Right ventricle myocardium superior (tissue), 1 donor: ENCODE measurements around the gene TXNDC8. TPM values are rescaled to one million over a fixed set of nuclear protein-coding genes. Genes with fewer than 3 reads are reported as not detected.
"Not testable (repeated sequence)": the region's sequence is repeated elsewhere in the genome, so short reads cannot be mapped to it uniquely, and the experiment has no call there.

ENCODE experiments used
- ATAC-seq: fragments of 200-7000 bp; cut with Tn5 transposase; one replicate; pipeline ENCODE4 v1.9.1; 2020; ENCODE audit warnings: mild to moderate bottlenecking; ENCODE audit not compliant: poor library complexity
- DNase-seq: peaks from one replicate; pipeline ENCODE4 v3.0.0-alpha.2; 2020
- intact Hi-C: fragments of 100-400 bp; cut with DNase I; formaldehyde crosslinking; loops from one replicate; pipeline ENCODE4 v1.11.2; 2022
- total RNA-seq: library from RNA; stranded (reverse); fragmentation: NEBNext Ultra II Directional; extraction: Animal tissue kit (Norgen Biotek cat#: 25700); gene quantifications from one replicate; pipeline ENCODE4 v1.2.1, GENCODE V29; 2021
- donor health status: DM: no; HTN: yes; CAD: no; lungs with severe emphysema.

TXNDC8 gene
- total RNA-seq, 1 donor from 2014 or later: not detected

DNA sequence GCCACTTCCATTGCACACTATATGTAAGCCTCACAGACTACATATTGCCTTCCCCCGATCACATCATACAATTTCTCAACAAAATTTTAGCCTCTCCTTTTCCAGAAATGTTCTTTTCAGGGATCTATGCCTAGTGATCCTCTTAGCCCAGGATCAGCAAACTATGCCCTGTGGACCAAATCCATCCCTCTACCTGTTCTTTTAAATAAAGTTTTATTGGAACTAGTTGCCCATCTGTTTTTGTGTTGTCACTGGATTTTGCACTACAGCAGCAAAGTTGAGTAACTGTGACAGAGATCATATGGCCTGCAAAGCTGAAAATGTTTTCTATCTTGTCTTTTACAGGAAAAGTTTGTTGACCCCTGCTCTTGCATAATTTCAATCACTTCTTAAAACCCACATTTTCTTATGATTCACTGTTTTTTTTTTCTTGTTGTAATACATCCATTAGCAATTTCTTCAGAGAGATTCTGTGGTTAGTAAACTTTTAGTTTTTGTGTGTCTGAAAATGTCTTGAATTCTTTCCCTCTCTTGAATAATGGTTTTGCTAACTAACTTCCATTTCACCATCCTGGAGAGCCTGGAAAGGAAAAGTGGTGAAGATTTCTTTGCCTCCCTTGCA lies 7.1 kb downstream of the TXNDC8 start:
- no peak for DNase-seq
- no peak for ATAC-seq
- intact Hi-C loops: no loop called here

DNA sequence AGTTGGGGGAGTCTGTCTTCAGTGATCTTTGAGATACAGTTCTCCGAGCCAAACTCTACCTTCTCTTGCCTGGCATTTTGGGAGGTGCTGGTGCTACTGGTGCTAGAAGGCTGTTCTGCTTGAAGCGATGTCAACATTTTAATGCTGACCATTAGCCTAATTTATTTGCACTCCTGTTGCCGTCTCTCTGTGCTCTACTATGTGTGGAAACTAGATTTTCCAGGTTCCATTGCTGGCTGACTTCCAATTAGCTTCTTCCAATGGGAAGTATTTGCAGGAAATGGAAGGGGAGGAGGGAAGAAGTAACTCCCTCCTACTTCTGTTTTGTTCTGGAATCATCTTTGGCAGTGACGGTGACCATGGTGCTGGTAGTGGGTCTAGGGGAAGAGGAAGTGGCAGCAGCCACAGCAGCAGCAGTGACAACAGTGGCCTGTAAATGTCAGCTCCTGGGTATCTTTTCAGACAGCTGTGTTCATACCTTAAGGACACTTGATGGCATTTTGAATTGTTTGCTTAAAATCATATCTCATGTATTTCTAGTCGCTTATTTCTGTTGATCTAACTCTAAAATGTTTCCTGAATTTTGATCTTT lies 7.9 kb downstream of the TXNDC8 start:
- ATAC-seq (no peak), DNase-seq (no peak)
- intact Hi-C loops: no loop called here

DNA sequence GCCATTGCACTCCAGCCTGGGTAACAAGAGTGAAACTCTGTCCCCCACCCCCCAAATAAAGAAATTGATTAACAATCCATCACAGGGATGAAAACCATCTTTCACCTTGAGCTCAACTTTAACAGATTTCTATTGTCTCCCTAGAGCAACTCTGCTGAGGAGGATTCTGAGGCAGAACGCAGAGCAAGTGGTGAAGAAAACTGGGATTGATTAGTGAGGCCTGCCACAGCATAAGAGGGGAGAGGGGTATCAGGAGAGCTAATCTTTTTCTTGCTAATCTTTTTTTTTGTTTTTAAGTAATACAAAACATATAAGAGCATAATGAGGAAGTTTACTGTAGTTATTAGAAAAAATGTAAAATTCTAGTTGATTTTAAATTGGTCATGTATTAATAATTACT lies 8.9 kb downstream of the TXNDC8 start:
- no peak for DNase-seq
- no peak for ATAC-seq
- intact Hi-C loops: no loop called here

DNA sequence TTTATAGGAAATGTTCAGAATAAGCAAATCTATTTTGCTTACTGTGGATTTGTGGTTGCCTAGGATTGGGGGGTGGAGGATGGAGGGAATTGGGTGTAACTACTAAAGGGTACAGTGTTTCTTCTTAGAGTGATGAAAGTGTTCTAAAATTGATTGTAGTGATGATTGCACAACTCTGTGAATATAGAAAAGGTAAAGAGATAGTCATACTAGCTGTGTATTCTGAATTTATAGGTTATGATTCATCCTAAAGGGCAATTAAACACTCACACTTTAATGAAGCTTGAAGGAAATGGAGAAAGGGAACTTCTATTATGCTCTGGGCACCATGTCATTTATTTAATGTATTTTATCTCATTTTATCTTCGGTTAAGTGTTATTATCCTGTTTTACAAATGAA lies 9.9 kb downstream of the TXNDC8 start:
- ATAC-seq: no peak
- no peak for DNase-seq
- intact Hi-C loops: no loop called here

DNA sequence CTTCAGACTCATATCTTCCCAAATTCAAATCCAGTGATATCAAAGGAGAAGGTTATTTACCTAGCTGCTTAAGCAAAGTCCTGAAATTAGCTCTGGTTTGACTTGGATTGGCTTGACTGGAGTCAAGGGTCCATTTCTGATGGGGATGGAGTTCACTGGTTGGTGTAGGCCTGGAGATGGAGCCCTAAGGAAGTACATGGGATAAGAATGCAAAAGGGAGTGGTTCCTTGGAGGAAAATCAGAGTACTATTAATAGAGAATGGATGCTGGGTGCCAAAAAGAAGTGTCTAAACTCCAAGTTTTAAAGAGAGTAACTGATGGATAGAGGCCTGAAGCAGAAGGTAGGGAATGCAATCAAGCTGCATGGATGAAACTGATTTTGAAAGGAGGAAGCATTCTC lies 13.8 kb downstream of the TXNDC8 start:
- ATAC-seq: no peak
- DNase-seq: no peak
- intact Hi-C loops: no loop called here

DNA sequence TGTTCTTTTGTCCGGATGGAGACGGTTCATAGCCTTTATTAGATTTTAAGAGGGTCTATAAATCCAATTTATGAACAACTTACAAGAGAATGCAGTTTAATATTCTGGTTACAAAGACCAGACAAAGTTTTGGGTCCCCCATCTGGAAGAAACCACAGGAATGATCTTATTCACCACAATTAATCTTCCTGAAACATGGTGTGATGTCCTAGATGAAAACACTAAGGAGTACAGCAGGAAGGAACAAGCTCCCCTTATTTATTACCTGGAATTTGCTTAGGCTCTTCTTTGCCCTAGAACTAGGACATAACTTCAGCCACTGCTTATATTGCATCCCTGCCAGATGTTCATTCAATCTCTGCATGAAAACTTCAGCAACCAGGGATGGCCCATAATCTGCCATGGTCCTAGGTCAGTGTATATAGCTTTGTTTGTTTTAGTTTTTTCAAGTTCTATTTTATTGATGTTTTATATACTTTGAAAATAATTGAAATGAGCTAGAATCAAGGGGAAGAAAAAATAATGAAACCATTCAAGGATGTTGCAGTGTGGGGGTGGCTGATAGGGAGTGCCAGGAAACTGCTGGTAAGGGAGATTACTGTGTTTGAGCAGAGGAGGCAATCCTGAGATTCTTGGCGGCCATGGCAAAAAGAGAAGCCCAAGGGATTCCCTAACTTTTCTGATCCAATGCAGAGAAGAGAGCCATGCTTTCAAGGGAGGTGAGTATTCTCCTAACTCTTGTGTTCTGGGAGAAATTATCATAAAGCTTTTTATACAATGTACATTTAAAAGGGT lies 16.8 kb downstream of the TXNDC8 start:
- intact Hi-C loops: no loop called here
- DNase-seq (no peak), ATAC-seq (no peak)

DNA sequence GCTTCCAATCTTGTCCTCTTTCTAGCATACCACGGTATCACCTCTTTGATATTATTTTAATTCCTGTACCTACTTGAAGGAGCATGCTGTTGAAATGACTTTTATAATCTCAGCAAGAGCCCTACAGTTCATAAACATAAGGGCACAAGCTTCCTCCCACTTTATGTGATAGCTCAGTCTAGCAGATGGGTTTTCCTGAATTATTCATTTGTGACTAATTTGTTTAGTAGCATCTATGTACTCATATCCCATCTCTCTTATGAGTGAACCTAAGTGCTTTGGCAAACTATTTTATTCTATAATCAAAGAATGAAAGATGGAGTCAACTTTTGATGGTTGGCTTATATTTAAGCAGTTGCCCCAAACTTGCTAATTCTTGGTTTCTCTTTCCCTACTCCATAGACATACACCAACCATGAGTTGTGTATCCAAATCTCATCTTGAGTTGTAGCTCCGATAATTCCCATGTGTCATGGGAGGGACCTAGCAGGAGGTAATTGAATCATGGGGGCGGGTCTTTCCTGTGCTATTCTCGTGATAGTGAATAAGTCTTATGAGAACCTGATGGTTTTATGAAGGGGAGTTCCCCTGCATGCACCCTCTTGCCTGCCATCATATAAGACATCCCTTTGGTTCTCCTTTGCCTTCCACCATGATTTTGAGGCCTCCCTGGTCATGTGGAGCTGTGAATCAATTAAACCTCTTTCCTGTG lies 17.7 kb downstream of the TXNDC8 start:
- DNase-seq: no peak
- no peak for ATAC-seq
- intact Hi-C loops: no loop called here

DNA sequence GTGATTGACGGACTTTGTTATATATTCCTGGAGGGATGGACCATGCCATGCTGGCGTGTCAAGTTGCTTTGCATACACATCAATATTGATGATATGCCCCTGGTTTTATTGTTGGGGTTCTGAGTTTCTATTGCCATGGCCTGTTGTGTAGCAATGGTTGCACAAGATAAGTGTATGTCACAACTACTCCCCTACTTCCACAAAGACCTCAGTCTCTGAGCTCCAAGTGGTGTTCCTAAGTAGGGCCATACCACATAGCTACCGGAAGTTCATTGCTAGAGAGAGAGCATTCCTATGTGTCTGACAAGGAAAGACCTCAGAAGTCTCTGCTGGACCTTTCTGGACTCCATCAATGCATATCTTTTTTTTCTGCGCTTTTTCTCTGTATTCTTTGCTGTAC lies 19.8 kb downstream of the TXNDC8 start:
- intact Hi-C loops: no loop called here
- ATAC-seq: no peak
- no peak for DNase-seq

DNA sequence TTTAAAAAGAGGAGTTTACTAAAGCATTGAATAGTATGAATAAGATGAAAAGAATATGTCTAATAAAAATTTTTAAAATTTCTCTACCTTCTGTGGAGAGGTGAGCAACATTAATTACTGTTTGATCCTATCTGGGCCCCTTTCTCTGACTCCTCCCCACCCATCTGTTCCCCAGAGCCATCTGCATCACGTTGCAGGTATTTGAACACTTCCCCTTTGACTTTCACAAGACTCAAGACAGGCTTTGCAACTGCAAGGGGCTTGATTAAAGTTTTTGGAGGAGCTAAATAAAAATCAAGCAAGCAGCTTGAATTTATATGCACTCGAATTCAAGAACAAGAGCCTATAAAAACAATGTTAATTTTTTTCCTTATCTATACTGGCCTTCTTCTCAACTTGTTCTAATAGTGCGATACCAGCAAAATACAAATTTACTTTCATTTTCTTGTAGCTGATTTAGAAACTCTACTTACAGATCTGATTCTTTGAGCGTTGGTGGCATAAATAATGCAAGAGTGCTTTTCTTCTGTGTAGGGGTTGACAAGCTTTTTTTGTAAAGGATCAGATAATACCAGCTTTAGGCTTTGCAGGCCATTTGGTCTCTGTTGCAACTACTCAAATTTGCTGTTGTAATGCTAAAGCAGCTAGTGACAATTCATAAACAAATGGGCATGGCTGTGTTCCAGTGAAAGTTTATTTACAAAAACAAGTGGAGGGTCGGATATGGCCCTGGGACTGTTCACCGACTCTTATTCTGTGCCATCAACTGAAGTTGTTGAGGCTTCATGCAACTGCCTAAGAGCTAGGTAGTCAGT lies 21.2 kb downstream of the TXNDC8 start:
- intact Hi-C loops: no loop called here
- ATAC-seq (no peak), DNase-seq (no peak)

DNA sequence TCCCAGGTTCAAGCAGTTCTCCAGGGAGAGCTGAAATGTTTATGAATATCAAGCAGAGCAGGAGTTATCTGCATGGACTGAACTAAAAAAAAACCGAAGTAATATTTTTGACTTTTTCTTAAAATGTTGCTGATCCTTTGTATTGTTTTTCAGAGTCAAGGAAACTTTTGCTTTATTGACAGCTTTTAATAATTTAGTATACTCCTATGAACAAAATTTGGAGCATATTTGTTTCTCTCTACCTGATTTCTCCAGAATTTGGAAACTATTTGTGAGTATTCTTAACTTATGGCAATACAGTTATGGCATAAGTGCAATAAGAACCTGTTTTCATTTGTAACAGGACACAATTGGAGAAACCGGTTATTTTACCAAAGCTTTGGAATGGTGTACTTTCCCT lies 25.7 kb downstream of the TXNDC8 start:
- ATAC-seq, intact Hi-C loops, DNase-seq: not testable (repeated sequence)

DNA sequence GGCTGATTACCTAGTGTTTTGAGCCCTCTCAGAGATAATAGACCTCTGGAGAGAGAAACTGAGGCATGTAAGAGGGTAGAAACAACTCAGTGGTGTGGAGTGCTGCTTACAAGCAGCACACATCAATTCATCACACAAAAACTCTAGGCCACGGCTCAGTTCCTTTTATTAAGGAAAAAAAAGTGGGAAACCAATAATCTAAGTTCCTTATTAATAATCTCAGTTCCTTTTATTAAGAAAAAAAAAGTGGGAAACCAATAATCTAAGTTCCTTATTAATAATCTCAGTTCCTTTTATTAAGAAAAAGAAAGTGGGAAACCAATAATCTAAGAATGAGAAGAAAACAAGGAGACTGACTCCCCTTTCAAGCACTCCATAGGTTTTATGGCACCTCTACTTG lies 28.0 kb downstream of the TXNDC8 start:
- ATAC-seq: no peak
- intact Hi-C loops: no loop called here
- no peak for DNase-seq

DNA sequence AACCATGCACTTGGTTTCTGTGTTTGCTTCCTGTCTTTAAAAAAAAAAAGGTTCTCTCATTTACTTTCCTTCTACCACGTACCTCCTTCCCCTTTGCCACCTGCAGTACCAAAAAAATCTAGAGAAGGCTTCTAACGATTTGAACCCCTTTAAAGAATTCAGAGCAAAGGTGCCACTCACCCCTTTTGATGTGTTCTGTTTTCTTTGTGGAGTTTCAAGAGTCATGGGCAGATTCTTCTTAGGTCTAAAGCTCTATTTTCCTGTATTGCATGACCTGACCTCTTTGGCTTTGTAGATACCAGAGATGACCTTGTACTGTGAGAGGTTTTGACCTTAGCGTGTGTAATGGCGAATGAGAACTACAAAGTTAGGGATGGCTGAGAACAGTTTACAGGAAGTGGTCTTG lies 29.0 kb downstream of the TXNDC8 start:
- intact Hi-C loops: no loop called here
- ATAC-seq (no peak), DNase-seq (no peak)

DNA sequence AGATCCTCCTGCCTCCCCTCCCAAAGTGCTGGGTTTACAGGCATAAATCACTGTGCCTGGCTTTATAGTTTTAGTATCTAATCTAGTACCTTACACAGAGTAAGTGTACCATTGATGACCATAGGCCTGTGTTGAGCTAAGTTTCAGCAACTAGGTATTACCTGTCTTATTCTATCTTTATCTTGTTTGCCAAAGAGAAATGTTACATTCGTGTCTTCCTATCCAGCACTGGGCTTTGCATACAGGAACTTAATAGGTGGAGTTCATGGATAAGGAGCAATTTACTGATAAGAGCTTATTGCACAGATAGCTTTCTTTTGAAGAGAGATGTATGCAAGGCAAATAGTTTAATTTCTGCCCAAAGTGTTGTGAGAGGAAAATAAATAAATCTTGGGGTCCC lies 30.5 kb downstream of the TXNDC8 start:
- DNase-seq: no peak

DNA sequence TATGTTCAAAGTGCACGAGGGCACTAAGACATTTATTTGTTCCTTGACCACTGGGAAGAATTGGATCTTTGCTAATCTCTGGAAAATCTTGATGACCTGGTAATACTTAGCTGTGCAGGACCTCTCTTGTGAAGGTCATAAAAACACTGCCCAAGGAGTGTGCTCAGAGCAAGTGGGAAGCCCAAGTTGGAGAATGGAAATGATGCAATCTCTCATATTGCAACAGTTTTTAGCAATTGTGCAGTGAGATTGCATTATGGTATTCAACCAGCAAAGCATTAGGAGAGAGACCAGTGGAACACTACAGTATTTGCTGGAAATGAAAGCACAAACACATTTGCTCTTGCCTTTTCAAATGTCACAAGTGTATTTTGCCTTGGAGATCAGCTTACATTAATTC lies 34.5 kb downstream of the TXNDC8 start:
- ATAC-seq: no peak
- DNase-seq: no peak

More for the DNA sequence above, 30.5 kb downstream of the TXNDC8 start:
- intact Hi-C loops: no loop called here
- no peak for ATAC-seq

DNA sequence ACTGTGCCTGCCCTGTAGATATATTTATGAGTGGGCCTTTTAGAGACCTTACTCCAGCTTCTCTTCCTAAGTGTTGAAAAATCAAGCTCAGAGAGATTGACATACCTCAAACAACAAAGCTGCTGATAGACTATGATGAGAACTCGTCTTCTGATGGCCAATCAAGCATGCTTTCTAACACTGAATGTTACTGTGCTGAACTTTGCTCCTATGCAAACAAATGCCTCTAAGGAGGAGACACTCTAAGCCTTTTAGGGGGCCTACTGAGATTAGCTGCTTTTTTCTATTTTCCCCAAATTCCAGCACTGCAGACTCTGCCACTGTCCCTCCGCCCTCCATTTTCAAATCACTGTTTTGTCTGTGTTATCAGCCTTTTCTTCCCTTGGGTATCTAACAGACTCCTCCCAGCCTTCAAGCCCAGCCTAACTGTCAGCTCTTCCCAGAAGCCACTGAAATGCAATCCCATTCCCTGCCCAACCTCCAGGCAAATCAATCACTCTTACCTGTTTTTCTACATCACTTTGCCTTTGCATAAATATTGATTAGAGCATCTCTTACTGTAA lies 39.5 kb downstream of the TXNDC8 start:
- intact Hi-C loops: no loop called here
- no peak for ATAC-seq
- no peak for DNase-seq

More for the DNA sequence above, 34.5 kb downstream of the TXNDC8 start:
- intact Hi-C loops: no loop called here

DNA sequence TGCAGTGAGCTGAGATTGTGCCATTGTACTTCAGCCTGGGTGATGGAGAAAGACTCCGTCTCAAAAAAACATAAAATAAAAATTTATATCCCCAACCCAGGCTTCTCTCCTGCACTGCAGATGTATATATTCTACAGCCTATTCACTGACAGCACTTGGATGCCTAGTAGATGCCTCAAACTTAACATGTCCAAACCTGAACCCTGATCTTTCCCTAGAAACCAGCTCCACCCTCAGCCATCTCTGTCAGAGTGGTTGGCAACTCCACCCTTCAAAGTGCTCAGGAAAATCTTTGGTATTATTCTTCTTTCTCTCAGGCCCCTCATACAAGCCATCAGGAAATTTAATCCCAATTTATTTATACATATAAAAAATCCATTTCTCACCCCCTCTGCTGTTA lies 44.4 kb downstream of the TXNDC8 start:
- DNase-seq (no peak), ATAC-seq (no peak)
- intact Hi-C loops: no loop called here

DNA sequence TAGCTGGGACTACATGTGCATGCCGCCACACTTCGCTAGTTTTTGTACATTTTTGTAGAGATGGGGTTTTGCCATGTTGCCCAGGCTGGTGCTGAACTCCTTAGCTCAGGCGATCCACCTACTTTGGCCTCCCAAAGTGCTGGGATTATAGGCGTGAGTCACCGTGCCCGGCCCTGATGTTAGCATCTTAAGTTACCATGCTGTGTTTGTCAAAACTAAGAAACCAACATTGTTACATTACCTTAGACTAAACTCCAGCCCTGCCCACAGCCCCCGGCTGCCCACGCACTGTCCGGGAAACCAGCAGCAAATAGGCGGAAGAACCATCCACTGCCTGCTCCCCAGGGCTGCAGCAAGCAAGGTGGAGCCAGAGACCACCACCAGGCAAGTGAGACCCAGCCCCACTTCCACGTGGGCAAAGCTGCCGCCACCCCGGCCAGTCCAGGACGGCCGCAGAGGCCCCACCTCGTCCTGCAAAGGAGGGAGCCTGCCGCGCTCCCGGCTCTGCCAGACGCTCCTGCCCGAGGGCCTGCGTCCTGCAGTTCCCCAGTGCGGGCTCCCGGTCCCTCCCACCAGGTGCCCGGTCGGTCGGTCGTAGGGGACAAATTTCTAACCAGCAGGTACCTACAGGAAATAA lies 45.6 kb downstream of the TXNDC8 start:
- ATAC-seq: no peak
- intact Hi-C loops: no loop called here

DNA sequence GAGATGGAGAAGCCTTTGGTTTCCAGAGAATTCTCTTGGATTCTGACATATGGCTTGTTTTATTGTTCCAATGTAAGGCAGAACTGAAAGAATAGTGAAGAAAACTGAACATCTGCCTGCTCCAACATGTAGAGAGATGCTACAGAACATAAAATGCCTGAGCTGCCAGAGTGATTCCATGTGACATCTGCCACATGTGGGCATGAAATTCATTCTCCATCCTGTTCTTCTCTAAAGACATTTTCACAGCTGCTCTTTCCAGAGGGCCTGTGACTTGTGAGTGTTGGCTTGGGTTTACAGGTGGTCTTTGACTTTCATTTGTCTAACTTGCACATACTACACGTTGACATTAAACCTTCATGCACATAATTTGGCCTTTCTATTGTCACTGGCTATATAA lies 47.7 kb downstream of the TXNDC8 start:
- no peak for ATAC-seq
- no peak for DNase-seq
- intact Hi-C loops: no loop called here

More for the DNA sequence above, 45.6 kb downstream of the TXNDC8 start:
- DNase-seq: no peak
